GM12878 (cell line): ENCODE data around the gene PLA2G1B.

Experiments used
- BACH1 ChIP-seq: fragments of 450-650 bp; IDR thresholded peaks from 2 replicates; pipeline ENCODE4 v1.6.1; 2017; ENCODE audit warnings: mild to moderate bottlenecking, borderline replicate concordance
- BHLHE40 ChIP-seq, 2 experiments: fragments of 450-650 bp in 1 of 2; IDR thresholded peaks; 2 replicates each; pipeline ENCODE4 v1.6.1; 2011 to 2017; ENCODE audit warnings: low read depth in 2 of 2, borderline replicate concordance in 1 of 2, improper control_type of control experiment in 1 of 2, low read length in 1 of 2, mild to moderate bottlenecking in 1 of 2
- FOXM1 ChIP-seq: IDR thresholded peaks from 2 replicates; pipeline ENCODE4 v1.6.1; 2012; ENCODE audit warnings: low read depth, mild to moderate bottlenecking, inconsistent platforms, low read length, moderate library complexity
- TF ChIP-seq, protein P1 (sequence below), 3 experiments: IDR thresholded peaks in 2 of 3; conservative IDR thresholded peaks in 1 of 3; 2 replicates each; pipeline ENCODE4 v1.5.1; 2011; ENCODE audit warnings: low read depth in 3 of 3, low read length in 3 of 3, mild to moderate bottlenecking in 3 of 3, control low read depth in 2 of 3, moderate library complexity in 2 of 3, inconsistent platforms in 1 of 3, mixed read lengths in 1 of 3; ENCODE audit not compliant: control insufficient read depth in 2 of 3, insufficient read depth in 1 of 3; ENCODE audit errors: extremely low read depth in 1 of 3
- TF ChIP-seq, protein P2 (sequence below): IDR thresholded peaks from 2 replicates; pipeline ENCODE4 v1.6.1; 2012; ENCODE audit warnings: low read depth, low read length, improper control_type of control experiment

DNA sequence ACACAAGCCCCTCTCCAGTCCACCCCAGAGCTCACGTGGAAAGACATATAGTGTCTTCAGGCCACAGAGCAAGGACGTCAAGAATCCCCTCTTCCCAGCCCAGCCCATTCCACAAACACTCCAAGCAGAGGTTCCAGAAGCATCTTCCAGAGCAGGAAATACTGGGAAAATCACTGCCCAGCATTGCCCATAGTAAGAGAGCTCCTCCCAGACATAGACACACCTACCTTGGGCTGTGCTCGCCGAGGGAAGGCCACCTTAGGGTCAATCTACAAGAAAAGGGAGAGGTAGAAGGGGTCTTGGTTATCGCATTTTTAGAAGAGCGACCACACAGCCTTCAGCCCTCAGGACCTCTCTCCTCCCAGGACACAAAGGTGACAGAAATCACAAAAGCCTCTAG is 36.9 kb upstream of the PLA2G1B start:
- TF ChIP-seq BHLHE40 (IDR thresholded peaks at IDR 0.05; ENCODE audit: borderline replicate concordance in 1 of 2, low read depth in 2 of 2, low read length in 1 of 2), result no peak
- TF ChIP-seq, protein P1, sequence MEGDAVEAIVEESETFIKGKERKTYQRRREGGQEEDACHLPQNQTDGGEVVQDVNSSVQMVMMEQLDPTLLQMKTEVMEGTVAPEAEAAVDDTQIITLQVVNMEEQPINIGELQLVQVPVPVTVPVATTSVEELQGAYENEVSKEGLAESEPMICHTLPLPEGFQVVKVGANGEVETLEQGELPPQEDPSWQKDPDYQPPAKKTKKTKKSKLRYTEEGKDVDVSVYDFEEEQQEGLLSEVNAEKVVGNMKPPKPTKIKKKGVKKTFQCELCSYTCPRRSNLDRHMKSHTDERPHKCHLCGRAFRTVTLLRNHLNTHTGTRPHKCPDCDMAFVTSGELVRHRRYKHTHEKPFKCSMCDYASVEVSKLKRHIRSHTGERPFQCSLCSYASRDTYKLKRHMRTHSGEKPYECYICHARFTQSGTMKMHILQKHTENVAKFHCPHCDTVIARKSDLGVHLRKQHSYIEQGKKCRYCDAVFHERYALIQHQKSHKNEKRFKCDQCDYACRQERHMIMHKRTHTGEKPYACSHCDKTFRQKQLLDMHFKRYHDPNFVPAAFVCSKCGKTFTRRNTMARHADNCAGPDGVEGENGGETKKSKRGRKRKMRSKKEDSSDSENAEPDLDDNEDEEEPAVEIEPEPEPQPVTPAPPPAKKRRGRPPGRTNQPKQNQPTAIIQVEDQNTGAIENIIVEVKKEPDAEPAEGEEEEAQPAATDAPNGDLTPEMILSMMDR (IDR thresholded peaks at IDR 0.05 in 2 of 3, conservative IDR thresholded peaks at IDR 0.05 in 1 of 3; ENCODE audit: control insufficient read depth in 2 of 3, extremely low read depth in 1 of 3, insufficient read depth in 1 of 3, low read depth in 3 of 3, low read length in 3 of 3), result no peak
- no peak for TF ChIP-seq BACH1
- TF ChIP-seq, protein P2, sequence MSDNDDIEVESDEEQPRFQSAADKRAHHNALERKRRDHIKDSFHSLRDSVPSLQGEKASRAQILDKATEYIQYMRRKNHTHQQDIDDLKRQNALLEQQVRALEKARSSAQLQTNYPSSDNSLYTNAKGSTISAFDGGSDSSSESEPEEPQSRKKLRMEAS, result no peak
- TF ChIP-seq FOXM1, result no peak
